ENCODE data around the gene CAV3.

CAV3 gene

GRCh38 chr3:8736436-8736835 is 2.8 kb downstream of the CAV3 start:
- DNase-seq = no peak

DNA sequence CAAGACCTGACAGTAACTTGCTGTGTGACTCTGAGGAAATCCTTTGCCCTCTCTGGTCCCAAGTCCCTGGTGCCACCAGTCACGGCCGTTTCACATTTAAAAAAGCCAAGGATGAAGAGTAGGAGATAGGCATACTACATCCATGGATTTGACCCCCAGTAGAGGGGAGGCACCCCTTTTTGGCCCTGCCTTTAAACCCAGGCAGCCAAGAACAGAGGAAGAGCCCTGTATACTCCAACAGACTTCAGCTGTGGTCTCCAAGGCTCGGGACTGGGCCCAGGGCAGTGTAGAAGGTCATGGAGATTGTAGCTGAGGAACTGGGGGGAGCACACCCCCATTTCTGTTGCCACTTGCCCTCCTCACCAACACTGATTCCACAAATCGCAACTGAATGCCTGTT is 3.7 kb downstream of the CAV3 start:
- no peak for DNase-seq

DNA sequence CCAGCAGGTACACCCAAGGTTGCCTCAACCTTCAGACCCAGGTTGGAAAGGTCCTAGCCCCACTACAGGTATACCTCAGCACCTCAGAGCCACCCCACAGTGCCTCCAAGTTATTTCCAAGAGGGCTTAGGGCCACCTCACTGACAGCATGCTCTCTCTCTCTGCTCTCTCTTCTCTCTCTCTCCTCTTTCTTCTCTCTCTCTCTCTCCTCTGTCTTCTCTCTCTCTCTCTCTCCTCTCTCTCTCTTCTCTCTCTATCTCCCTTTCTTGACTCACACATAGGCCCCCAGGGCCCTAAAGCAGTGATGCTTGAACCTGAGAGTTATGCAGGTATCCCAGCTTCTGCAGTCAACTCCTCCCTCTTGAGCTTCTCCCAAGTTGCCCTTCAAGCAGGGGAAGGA is 4.2 kb downstream of the CAV3 start:
- DNase-seq = no peak

GRCh38 chr3:8738639-8739038 is 5.0 kb downstream of the CAV3 start:
- DNase-seq = no peak

- DNase-seq = no peak
Measured at GRCh38 chr3:8739757-8740504, 6.3 kb downstream of the CAV3 start.

DNA sequence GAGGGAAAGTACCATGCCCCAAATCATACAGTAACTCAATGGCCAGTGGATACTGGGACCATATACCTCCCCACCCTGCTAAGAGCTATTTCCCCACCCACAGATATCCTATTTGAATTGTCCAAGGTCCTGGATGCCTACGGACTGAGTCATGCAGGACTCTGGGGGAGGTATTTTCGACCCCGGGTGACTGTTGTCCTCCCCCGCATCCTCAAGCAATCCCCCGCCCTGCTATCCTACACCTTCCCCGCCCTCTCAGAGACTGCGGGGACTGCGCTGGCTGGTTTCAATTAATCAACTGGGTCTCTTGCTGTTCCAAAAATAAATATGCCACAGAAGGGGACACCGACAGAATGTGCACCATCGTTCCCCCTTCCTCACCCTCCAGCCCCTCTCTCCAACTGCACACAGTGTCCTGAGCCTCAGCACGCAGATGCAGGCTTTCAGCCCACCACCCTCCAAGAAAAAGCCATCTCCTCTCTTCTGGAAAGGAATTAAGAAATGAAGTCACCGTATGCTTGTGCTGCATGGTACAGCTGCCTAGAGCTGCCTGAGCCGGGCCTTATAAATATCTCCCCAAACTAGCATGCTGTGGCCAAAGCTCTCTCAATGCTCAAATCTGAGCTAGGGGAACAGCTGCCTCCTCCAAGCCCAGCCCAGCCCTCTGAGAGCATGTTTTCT is 8.1 kb downstream of the CAV3 start:
- DNase-seq = no peak

- DNase-seq = peak; percentile 27
Measured at GRCh38 chr3:8743021-8743601, 9.5 kb downstream of the CAV3 start.

- no peak for DNase-seq
Measured at GRCh38 chr3:8743911-8744310, 10.3 kb downstream of the CAV3 start.

DNA sequence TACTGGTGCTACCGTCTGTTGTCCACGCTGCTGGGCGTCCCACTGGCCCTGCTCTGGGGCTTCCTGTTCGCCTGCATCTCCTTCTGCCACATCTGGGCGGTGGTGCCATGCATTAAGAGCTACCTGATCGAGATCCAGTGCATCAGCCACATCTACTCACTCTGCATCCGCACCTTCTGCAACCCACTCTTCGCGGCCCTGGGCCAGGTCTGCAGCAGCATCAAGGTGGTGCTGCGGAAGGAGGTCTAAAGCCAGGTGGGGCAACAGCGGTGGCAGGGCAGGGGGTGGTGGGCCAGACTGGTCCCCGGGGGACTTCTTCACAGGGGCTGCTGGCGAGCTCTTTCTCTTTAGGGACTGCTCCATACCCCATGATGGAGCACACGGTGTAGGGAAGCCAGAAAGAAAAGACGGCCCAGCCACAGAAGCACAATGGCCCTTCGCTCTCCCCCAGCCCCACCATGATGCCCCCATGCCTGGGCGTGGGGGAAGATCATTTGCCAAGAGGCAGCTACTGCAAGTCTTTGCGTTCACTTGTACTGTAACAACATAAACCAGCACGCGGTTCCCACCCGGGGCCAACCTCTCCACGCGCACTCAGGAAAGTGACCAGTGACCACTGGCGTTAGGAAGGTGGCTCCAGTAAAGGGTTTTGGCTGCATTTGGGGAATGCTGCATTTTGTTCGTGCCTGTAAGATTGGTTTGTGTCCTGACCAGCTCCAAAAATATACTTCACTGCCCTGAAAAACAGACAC is 12.2 kb downstream of the CAV3 start:
- DNase-seq = no peak

GRCh38 chr3:8746780-8747345 is 13.3 kb downstream of the CAV3 start:
- DNase-seq = no peak

DNA sequence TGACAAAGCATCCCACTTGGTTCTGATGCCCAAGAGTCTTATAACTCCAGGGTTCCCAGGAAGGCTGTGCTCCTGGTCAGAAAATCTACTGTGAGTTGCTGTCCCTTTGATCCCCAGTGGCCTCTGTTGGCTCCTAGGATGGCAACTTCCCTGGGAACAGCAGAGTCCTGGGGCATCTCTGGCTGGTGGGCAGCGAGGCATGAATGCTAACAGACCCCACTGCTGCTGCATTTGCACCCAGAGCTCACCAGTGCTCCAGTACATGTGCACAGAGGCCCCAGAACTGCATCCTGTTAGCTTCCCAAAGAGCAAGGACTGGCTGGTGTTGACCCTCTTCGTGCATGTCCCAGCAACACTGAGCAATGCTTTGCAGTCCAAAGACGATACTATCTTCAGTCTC is 15.7 kb downstream of the CAV3 start:
- no peak for DNase-seq

DNA sequence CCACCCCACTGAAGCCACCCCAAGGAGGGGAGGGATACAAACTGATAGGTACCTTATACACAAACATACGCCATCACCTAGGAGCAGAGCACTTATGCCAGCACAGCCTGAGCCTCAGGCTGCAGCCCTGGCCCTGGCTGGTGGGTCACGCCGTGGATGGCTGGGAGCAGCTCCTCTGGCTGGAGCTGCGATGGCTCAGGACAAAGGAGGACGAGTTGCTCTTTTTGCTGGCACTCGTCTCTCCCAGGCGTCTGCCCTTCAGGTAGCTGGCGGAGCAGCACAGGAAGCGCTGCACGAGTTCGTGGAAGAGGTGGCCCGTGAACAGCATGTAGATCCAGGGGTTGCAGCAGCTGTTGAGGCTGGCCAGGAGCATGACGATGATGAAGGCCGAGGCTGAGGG is 19.2 kb downstream of the CAV3 start:
- no peak for DNase-seq

GRCh38 chr3:8755097-8755496 is 21.5 kb downstream of the CAV3 start:
- DNase-seq = no peak

GRCh38 chr3:8755564-8756237 is 22.1 kb downstream of the CAV3 start:
- no peak for DNase-seq

DNA sequence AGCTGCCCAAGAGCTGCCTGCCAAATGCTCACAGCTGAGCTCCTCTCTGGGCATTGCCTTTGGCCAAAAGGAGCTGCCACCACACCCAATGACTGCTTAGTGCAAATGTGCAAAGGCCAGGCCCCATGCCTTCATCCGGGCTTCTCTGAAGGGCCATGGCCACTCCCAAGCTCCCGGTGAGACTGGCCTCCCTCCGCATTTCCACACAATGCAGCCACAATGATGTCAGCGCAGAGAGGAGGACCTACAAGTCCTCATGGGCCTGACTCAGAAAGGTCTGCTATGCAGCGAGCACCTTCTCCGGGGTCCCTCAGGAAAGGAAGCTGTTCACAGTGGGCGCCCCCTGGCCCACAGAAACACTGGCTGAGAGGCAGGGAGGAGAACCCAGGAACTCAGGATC is 23.1 kb downstream of the CAV3 start:
- no peak for DNase-seq

DNA sequence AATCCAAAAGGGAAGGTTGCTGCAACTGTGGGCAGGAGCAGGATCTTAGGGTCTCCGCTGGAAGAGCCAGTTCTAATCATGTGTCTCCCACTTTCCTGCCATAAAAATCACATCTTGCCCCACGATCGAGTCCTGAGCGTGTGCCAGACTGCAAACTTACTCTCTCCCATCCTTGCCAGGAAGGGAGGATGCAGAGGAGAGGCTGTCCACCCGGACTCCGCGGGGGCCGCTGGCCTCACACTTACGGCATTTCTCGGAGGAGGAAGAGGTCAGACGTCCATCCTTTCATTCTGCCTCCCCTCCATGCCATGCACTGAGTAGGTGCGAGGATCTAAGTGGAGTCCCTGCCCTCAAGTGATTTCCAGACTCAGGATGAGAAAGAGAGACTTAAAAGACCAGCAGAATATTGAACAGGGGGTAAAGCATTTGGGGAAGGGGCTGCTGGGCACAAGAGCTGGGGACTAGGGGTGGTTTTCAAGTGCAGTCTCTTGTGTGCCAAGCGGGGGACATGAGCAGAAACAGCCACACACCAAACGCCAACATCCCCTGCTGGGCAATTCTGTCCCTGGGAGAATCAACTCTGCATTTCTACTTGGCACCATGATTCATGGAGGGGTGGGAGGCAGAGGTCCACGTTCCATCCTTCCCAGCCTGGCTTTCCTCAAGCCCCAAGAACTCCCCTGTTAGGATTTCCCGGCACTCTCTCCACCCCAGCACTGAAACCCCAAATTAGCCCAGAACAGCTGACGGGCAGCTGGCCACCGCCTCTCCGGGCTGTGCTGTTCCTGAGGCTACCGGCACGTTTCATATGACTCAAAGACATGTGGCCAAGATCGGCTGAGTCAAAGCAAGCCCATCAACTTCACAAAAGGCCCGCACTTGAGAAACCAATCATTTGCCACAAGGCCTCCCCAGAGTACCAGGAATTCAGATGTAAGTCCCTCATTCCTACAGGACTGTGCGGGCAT is 24.2 kb downstream of the CAV3 start:
- DNase-seq = no peak

GRCh38 chr3:8759038-8759707 is 25.6 kb downstream of the CAV3 start:
- DNase-seq = no peak

- no peak for DNase-seq
Measured at GRCh38 chr3:8760091-8760490, 26.5 kb downstream of the CAV3 start.

GRCh38 chr3:8760506-8760905 is 26.9 kb downstream of the CAV3 start:
- no peak for DNase-seq

- no peak for DNase-seq
Measured at GRCh38 chr3:8761866-8762265, 28.3 kb downstream of the CAV3 start.
